HCT116 (cell line): Measurements from ENCODE around the gene HPS3. TPM values are rescaled to one million over a fixed set of nuclear protein-coding genes. Genes with fewer than 3 reads are reported as not detected.

Source experiments
- ATAC-seq: fragments of 200-7000 bp; cut with Tn5 transposase; 2 replicates; pipeline ENCODE4 v1.9.1; 2020; ENCODE audit warnings: mild to moderate bottlenecking, moderate library complexity
- BruUV-seq: library from RNA; stranded (reverse); fragments of 400-500 nt; replicated peaks from 2 replicates; lab custom pipeline; 2021; lab: Mats Ljungman, UMichigan
- CTCF ChIA-PET: fragments of 300-600 bp; sonication (Branson Sonifier 250); formaldehyde crosslinking; loops from one replicate; lab custom pipeline; 2021; ENCODE audit warnings: antibody characterized with exemption; lab: Charles Lee
- POLR2A ChIA-PET: fragments of 300-600, 350-600 bp; sonication (Branson Sonifier 250); formaldehyde crosslinking; loops from one replicate; lab custom pipeline; 2021; ENCODE audit warnings: antibody characterized with exemption; lab: Charles Lee
- RAD21 ChIA-PET, 2 experiments: fragments of 300-600 bp; sonication (Branson Sonifier 250); formaldehyde crosslinking; loops; one replicate each; lab custom pipeline; 2023; ENCODE audit warnings: low total read pairs in 2 of 2; ENCODE audit not compliant: uncharacterized antibody in 2 of 2, unreplicated experiment in 2 of 2, low non-redundant PET in 1 of 2; lab: Charles Lee
- DNase-seq: peaks from one replicate; pipeline ENCODE4 v3.0.0-alpha.2; 2010; ENCODE audit warnings: low read depth, low spot score
- H2AFZ ChIP-seq: fragments of 200-600 bp; shearing (Covaris generic), sonication (generic); 2 replicates; pipeline ENCODE4 v1.6.1; 2017; ENCODE audit warnings: low read depth, mixed run types, mixed read lengths, antibody characterized with exemption, low read length; ENCODE audit not compliant: poor library complexity, severe bottlenecking
- H3K27ac ChIP-seq: 2 replicates; pipeline ENCODE4 v1.5.1; 2012; ENCODE audit warnings: low read depth, low read length
- H3K27me3 ChIP-seq: fragments of 200-600 bp; sonication (generic); 2 replicates; pipeline ENCODE4 v1.6.1; 2016; ENCODE audit warnings: mixed run types, low read length, mixed read lengths; ENCODE audit not compliant: insufficient read depth
- H3K36me3 ChIP-seq, 2 experiments: fragments of 200-500 bp in 1 of 2; fragments of 200-600 bp in 1 of 2; sonication (Bioruptor generic) in 1 of 2; sonication (generic) in 1 of 2; 2 replicates each; pipeline versions ENCODE4 v1.5.1 to v1.6.1; 2014 to 2016; ENCODE audit warnings: low read length in 2 of 2, inconsistent platforms in 1 of 2, mixed read lengths in 1 of 2, mixed run types in 1 of 2; ENCODE audit not compliant: insufficient read depth in 2 of 2, control insufficient read depth in 1 of 2
- H3K4me1 ChIP-seq, 2 experiments: fragments of 200-600 bp in 1 of 2; sonication (generic) in 1 of 2; 2 replicates each; pipeline versions ENCODE4 v1.5.1 to v1.6.1; 2012 to 2017; ENCODE audit warnings: low read length in 2 of 2, inconsistent platforms in 1 of 2, mild to moderate bottlenecking in 1 of 2, mixed read lengths in 1 of 2, mixed run types in 1 of 2, moderate library complexity in 1 of 2; ENCODE audit not compliant: insufficient read depth in 2 of 2, control insufficient read depth in 1 of 2
- H3K4me2 ChIP-seq: fragments of 200-600 bp; sonication (generic); 2 replicates; pipeline ENCODE4 v1.6.1; 2017; ENCODE audit warnings: mixed run types, low read length, mixed read lengths
- H3K4me3 ChIP-seq, 2 experiments: fragments of 200-600 bp in 1 of 2; sonication (generic) in 1 of 2; replicated peaks in 1 of 2; 2 replicates each; pipeline ENCODE4 v1.5.1; 2011 to 2016; ENCODE audit warnings: low read length in 2 of 2, control low read depth in 1 of 2, low read depth in 1 of 2, mild to moderate bottlenecking in 1 of 2, mixed read lengths in 1 of 2, mixed run types in 1 of 2
- H3K79me2 ChIP-seq: fragments of 200-600 bp; sonication (generic); 2 replicates; pipeline ENCODE4 v1.6.1; 2017; ENCODE audit warnings: mild to moderate bottlenecking, mixed run types, low read length, moderate library complexity, mixed read lengths; ENCODE audit not compliant: insufficient read depth
- H3K9ac ChIP-seq: fragments of 200-600 bp; sonication (generic); 2 replicates; pipeline ENCODE4 v1.6.1; 2016; ENCODE audit warnings: low read length, mixed read lengths
- H3K9me2 ChIP-seq: fragments of 200-600 bp; sonication (generic), shearing (Covaris generic); 2 replicates; pipeline ENCODE4 v1.6.1; 2017; ENCODE audit warnings: mixed run types, mild to moderate bottlenecking, moderate library complexity; ENCODE audit not compliant: insufficient read depth
- H3K9me3 ChIP-seq, 2 experiments: fragments of 200-500 bp in 1 of 2; fragments of 200-600 bp in 1 of 2; sonication (Bioruptor generic) in 1 of 2; sonication (generic) in 1 of 2; 2 replicates each; pipeline ENCODE4 v1.6.1; 2014 to 2017; ENCODE audit warnings: low read length in 2 of 2, mixed read lengths in 2 of 2, inconsistent platforms in 1 of 2, low read depth in 1 of 2, mild to moderate bottlenecking in 1 of 2, mixed run types in 1 of 2, moderate library complexity in 1 of 2; ENCODE audit not compliant: control insufficient read depth in 1 of 2, insufficient read depth in 1 of 2
- H4K20me1 ChIP-seq: fragments of 200-600 bp; sonication (generic), shearing (Covaris generic); 2 replicates; pipeline ENCODE4 v1.6.1; 2017; ENCODE audit warnings: mixed run types, mild to moderate bottlenecking, moderate library complexity; ENCODE audit not compliant: insufficient read depth
- CBX3 ChIP-seq: IDR thresholded peaks from 2 replicates; pipeline ENCODE4 v1.6.1; 2012; ENCODE audit warnings: low read depth
- EGR1 ChIP-seq: IDR thresholded peaks from 2 replicates; pipeline ENCODE4 v1.6.1; 2012; ENCODE audit warnings: low read depth
- ELF1 ChIP-seq: IDR thresholded peaks from 2 replicates; pipeline ENCODE4 v1.6.1; 2012; ENCODE audit warnings: low read depth, borderline replicate concordance
- EZH2 ChIP-seq: fragments of 200-600 bp; sonication (generic); IDR thresholded peaks from 2 replicates; pipeline ENCODE4 v1.6.1; 2017; ENCODE audit warnings: antibody characterized with exemption, mixed run types
- EZH2phosphoT487 ChIP-seq: fragments of 200-600 bp; IDR thresholded peaks from 2 replicates; pipeline ENCODE4 v1.6.1; 2018; ENCODE audit warnings: antibody characterized with exemption, borderline replicate concordance
- FOSL1 ChIP-seq: IDR thresholded peaks from 2 replicates; pipeline ENCODE4 v1.6.1; 2012; ENCODE audit warnings: low read depth
- MAX ChIP-seq: IDR thresholded peaks from 2 replicates; pipeline ENCODE4 v1.6.1; 2012
- POLR2A ChIP-seq: IDR thresholded peaks from 2 replicates; pipeline ENCODE4 v1.7.0; 2011; ENCODE audit warnings: borderline replicate concordance; ENCODE audit not compliant: insufficient read depth, insufficient read length; ENCODE audit errors: extremely low read depth
- POLR2AphosphoS5 ChIP-seq: IDR thresholded peaks from 2 replicates; pipeline ENCODE4 v1.6.1; 2011; ENCODE audit warnings: mild to moderate bottlenecking, low read depth, low read length, moderate library complexity
- RAD21 ChIP-seq: IDR thresholded peaks from 2 replicates; pipeline ENCODE4 v1.6.1; 2012; ENCODE audit warnings: low read depth, mild to moderate bottlenecking
- REST ChIP-seq: IDR thresholded peaks from 2 replicates; pipeline ENCODE4 v1.6.1; 2012; ENCODE audit warnings: low read depth
- SIN3A ChIP-seq: IDR thresholded peaks from 2 replicates; pipeline ENCODE4 v1.6.1; 2012; ENCODE audit warnings: low read depth
- SP1 ChIP-seq: IDR thresholded peaks from 2 replicates; pipeline ENCODE4 v1.6.1; 2012; ENCODE audit warnings: low read depth
- SRF ChIP-seq: IDR thresholded peaks from 2 replicates; pipeline ENCODE4 v1.6.1; 2012; ENCODE audit warnings: low read depth
- TCF7L2 ChIP-seq: IDR thresholded peaks from 2 replicates; pipeline ENCODE4 v1.7.0; 2011; ENCODE audit warnings: borderline replicate concordance, inconsistent platforms; ENCODE audit not compliant: insufficient read depth, insufficient read length; ENCODE audit errors: extremely low read depth
- YY1 ChIP-seq: IDR thresholded peaks from 2 replicates; pipeline ENCODE4 v1.6.1; 2011; ENCODE audit warnings: low read length, low read depth, moderate library complexity, mild to moderate bottlenecking; ENCODE audit not compliant: insufficient replicate concordance; ENCODE audit errors: extremely low read depth
- ZBTB33 ChIP-seq: IDR thresholded peaks from 2 replicates; pipeline ENCODE4 v1.6.1; 2011; ENCODE audit warnings: mild to moderate bottlenecking, low read length, moderate library complexity; ENCODE audit not compliant: insufficient replicate concordance; ENCODE audit errors: extremely low read depth
- ZFX ChIP-seq: fragments of 450-650 bp; IDR thresholded peaks from 2 replicates; pipeline ENCODE4 v1.6.1; 2017
- ZNF274 ChIP-seq: fragments of 200-500 bp; sonication (Bioruptor generic); IDR thresholded peaks from 2 replicates; pipeline ENCODE4 v1.6.1; 2014; ENCODE audit warnings: mild to moderate bottlenecking, low read depth, low read length, inconsistent platforms
- intact Hi-C: fragments of 100-400 bp; cut with micrococcal nuclease; formaldehyde crosslinking; loops from 2 replicates; pipeline ENCODE4 v1.10.0; 2022
- total RNA-seq: library from RNA; stranded (reverse); gene quantifications from one replicate; pipeline ENCODE4 v1.2.1, GENCODE V29; 2021; ENCODE audit not compliant: unreplicated experiment

HPS3 gene
- total RNA-seq, 1 experiment from 2014 or later = 17.1 TPM

- TF ChIP-seq TCF7L2 = no peak
- TF ChIP-seq SIN3A = no peak
- TF ChIP-seq SP1 = no peak
- no peak for TF ChIP-seq MAX
Measured at GRCh38 chr3:149085828-149086231, 43.6 kb upstream of the HPS3 start (continued).

GRCh38 chr3:149086232-149086988 is 43.0 kb upstream of the HPS3 start, which contains the start of gene HLTF:
Gene HLTF (minus strand): TSS chr3:149086533. CDS start chr3:149086336, 197 bp downstream.
- CTCF ChIA-PET = no interaction called here
- peak within 1 kb of the TSS; percentile 47 for H3K27ac ChIP-seq

More at GRCh38 chr3:149086232-149086988, 43.0 kb upstream of the HPS3 start, which contains the start of gene HLTF:
- peaks cover 2 to 16% of the 10 kb centered on the region in 2 experiments; a peak in 2 of 4 replicates for H3K4me1 ChIP-seq
- peak within 1 kb of the TSS; percentile 72 for H3K9ac ChIP-seq
- peak within 1 kb of the TSS; percentile 90 for H3K4me2 ChIP-seq
- DNase-seq (peak; percentile 98), ATAC-seq (peak; percentile 100)
- H3K4me3 ChIP-seq = peak within 1 kb of the TSS; percentile 69 to 90
- RAD21 ChIA-PET = interaction anchor here in 1 of 2 experiments (1.1 kb wide), 1 partner anchor 131 kb away, joined by 4 read pairs; no protein-coding TSS in a partner anchor
- H4K20me1 ChIP-seq = no peaks in the 10 kb centered on the region
- intact Hi-C loops = no loop called here
- BruUV-seq = no TSS peak
- POLR2A ChIA-PET = no interaction called here
- no peaks in the 10 kb centered on the region for H3K9me3 ChIP-seq
- peak within 1 kb of the TSS; percentile 24 for H2AFZ ChIP-seq
- 0 out of 2 replicates have a peak, but pooled peaks have one; percentile 53 for TF ChIP-seq SRF
- TF ChIP-seq POLR2AphosphoS5 = peak; percentile 94
- peak; percentile 63; the same call in 1 of the 2 replicates for TF ChIP-seq EGR1
- no peak for TF ChIP-seq FOSL1
- TF ChIP-seq EZH2 = no peak
- TF ChIP-seq RAD21 = no peak
- TF ChIP-seq EZH2phosphoT487 = no peak
- TF ChIP-seq ZNF274 = no peak
- TF ChIP-seq ZBTB33 = no peak
- no peak for TF ChIP-seq REST
- peak; percentile 28 for TF ChIP-seq YY1
- peak; percentile 99 for TF ChIP-seq SP1
- TF ChIP-seq MAX = peak; percentile 100
- peak; percentile 35 for TF ChIP-seq TCF7L2
- no peak for TF ChIP-seq ZFX
- TF ChIP-seq SIN3A = peak; percentile 82
- TF ChIP-seq ELF1 = no peak
- peak; percentile 100 for TF ChIP-seq CBX3
- no peak for TF ChIP-seq POLR2A
- peaks cover 7 to 11% of the 10 kb centered on the region in 2 experiments; a peak in 2 of 4 replicates for H3K36me3 ChIP-seq
- H3K9me2 ChIP-seq = no peaks in the 10 kb centered on the region
- peaks cover 47% of the 10 kb centered on the region for H3K79me2 ChIP-seq
- no peaks in the 10 kb centered on the region for H3K27me3 ChIP-seq
